ENCODE data around the gene EME2. TPM values are rescaled to one million over a fixed set of nuclear protein-coding genes. Genes with fewer than 3 reads are reported as not detected.
"Not testable (repeated sequence)": the region's sequence is repeated elsewhere in the genome, so short reads cannot be mapped to it uniquely, and the experiment has no call there.

EME2 gene
- total and polyA plus RNA-seq, 10 donors, result 5.1 to 41.3 (median 27.4) TPM

DNA sequence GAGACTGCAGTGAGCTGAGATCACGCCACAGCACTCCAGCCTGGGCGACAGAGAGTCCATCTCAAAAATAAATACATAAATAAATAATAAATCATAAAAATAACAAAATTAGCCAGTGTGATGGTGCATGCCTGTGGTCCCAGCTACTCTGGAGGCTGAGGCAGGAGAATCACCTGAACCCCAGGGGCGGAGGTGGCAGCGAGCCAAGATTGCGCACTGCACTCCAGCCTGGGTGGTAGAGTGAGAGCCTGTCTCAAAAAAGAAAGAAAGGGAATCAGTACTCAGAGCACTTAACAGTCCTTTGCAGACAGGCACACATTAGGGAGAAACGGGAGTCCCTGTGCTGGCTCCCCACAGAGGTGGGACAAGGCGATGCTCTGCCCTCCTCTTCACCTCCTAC lies 41.5 kb upstream of the EME2 start:
- 92 to 98% (median 95%) methylated on average over 7 of the region's 7 CpGs for WGBS, 5 donors
- no peak overlapping the region for H3K4me3 ChIP-seq
- H3K27ac ChIP-seq, result peak overlapping the region in 1 of 8 donors; percentile 13
- peaks cover 0 to 18% (median 0%) of the 10 kb centered on the region in 6 donors for H3K4me1 ChIP-seq
- no peaks in the 10 kb centered on the region for H3K27me3 ChIP-seq (replicated peaks in 1 of 7)
- peaks cover 0 to 92% (median 73%) of the 10 kb centered on the region in 6 donors for H3K36me3 ChIP-seq
- TF ChIP-seq, protein P1, sequence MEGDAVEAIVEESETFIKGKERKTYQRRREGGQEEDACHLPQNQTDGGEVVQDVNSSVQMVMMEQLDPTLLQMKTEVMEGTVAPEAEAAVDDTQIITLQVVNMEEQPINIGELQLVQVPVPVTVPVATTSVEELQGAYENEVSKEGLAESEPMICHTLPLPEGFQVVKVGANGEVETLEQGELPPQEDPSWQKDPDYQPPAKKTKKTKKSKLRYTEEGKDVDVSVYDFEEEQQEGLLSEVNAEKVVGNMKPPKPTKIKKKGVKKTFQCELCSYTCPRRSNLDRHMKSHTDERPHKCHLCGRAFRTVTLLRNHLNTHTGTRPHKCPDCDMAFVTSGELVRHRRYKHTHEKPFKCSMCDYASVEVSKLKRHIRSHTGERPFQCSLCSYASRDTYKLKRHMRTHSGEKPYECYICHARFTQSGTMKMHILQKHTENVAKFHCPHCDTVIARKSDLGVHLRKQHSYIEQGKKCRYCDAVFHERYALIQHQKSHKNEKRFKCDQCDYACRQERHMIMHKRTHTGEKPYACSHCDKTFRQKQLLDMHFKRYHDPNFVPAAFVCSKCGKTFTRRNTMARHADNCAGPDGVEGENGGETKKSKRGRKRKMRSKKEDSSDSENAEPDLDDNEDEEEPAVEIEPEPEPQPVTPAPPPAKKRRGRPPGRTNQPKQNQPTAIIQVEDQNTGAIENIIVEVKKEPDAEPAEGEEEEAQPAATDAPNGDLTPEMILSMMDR (IDR thresholded peaks at IDR 0.05 in 8 of 11, conservative IDR thresholded peaks at IDR 0.05 in 3 of 11), result no peak
- no peak for TF ChIP-seq POLR2A (IDR thresholded peaks at IDR 0.05)
- TF ChIP-seq POLR2AphosphoS5 (IDR thresholded peaks at IDR 0.05), result no peak
- intact Hi-C loops (cut with DNase I; ENCODE audit: low total_unique reads), result no loop called here
- H3K9me3 ChIP-seq, result no peaks in the 10 kb centered on the region
- no peak for DNase-seq

DNA sequence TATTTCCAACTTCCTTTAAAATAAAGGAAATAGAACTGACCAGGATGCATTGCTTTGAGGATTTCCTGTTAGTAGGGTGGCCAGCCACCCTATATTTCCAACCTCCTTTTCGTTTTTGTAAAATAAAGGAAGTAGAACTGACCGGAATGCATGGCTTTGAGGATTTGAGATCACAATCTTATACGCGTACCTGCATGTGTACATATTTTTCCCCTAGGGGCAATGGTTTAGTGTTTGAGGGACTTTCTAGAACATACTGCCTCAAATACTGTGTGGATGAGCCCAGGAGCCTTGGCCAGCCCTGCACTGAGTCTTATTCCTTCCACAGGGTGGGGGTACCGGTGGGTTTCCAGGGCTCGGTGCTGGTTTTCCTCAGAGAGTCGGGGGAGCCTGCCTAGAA lies 41.0 kb upstream of the EME2 start:
- H3K4me3 ChIP-seq, result no peak overlapping the region
- intact Hi-C loops (cut with DNase I; ENCODE audit: low total_unique reads), result no loop called here
- peaks cover 0 to 87% (median 68%) of the 10 kb centered on the region in 6 donors for H3K36me3 ChIP-seq
- 61 to 75% (median 73%) methylated on average over 6 to 7 of the region's 7 CpGs for WGBS, 5 donors
- H3K4me1 ChIP-seq, result peaks cover 0 to 13% (median 0%) of the 10 kb centered on the region in 6 donors
- H3K27me3 ChIP-seq (replicated peaks in 1 of 7), result no peaks in the 10 kb centered on the region
- TF ChIP-seq POLR2AphosphoS5 (IDR thresholded peaks at IDR 0.05) (no peak), POLR2A (IDR thresholded peaks at IDR 0.05) (no peak)
- TF ChIP-seq, protein P1 (IDR thresholded peaks at IDR 0.05 in 8 of 11, conservative IDR thresholded peaks at IDR 0.05 in 3 of 11), result no peak
- no peak for DNase-seq
- H3K9me3 ChIP-seq, result no peaks in the 10 kb centered on the region
- H3K27ac ChIP-seq, result peak overlapping the region in 1 of 8 donors; percentile 13

DNA sequence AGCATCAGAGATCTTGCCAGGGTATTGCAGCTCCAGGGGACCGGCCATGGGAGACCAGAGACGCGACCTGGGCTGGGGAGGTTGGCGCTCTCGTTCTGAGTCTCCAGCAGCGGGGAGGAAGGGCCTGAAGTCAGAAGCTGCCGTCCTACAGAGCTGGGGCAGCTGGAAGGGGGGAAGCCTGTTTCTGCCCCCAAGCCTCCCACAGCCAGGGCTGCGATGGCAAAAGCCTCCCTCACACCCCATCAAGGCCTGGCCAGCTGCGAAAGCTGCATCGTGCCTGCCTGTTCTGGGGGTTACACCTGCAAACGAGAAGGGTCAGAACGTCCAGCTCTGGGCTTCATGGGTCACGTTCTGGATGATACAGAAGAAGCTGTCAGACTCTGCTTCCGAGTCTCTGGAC lies 40.5 kb upstream of the EME2 start:
- no peak for DNase-seq
- H3K27me3 ChIP-seq (replicated peaks in 1 of 7), result no peaks in the 10 kb centered on the region
- peaks cover 0 to 82% (median 68%) of the 10 kb centered on the region in 6 donors for H3K36me3 ChIP-seq
- 89 to 98% (median 91%) methylated on average over 6 to 14 of the region's 14 CpGs for WGBS, 5 donors
- TF ChIP-seq POLR2AphosphoS5 (IDR thresholded peaks at IDR 0.05) (no peak), POLR2A (IDR thresholded peaks at IDR 0.05) (no peak)
- TF ChIP-seq, protein P1 (IDR thresholded peaks at IDR 0.05 in 8 of 11, conservative IDR thresholded peaks at IDR 0.05 in 3 of 11), result no peak
- H3K9me3 ChIP-seq, result no peaks in the 10 kb centered on the region
- H3K4me1 ChIP-seq, result peaks cover 0 to 9% (median 0%) of the 10 kb centered on the region in 6 donors
- H3K4me3 ChIP-seq, result no peak overlapping the region
- H3K27ac ChIP-seq, result peak overlapping the region in 1 of 8 donors; percentile 13
- intact Hi-C loops (cut with DNase I; ENCODE audit: low total_unique reads), result no loop called here

DNA sequence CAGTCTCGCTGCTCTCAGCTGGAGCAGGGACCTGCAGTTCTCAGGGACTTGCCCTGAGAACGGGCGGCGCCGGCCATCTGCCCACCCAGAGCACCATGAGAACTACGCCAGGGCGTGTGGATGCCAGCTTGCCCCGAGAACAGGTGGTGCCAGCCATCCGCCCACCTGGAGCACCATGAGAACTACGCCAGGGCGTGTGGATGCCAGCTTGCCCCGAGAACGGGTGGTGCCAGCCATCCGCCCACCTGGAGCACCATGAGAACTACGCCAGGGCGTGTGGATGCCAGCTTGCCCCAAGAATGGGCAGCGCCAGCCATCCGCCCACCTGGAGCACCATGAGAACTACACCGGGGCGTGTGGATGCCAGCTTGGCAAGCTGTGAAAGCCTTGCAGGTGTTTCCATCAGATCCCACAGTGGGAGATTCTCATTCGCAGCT lies 40.0 kb upstream of the EME2 start:
- H3K4me3 ChIP-seq; H3K9me3 ChIP-seq; H3K27me3 ChIP-seq (replicated peaks in 1 of 7); H3K27ac ChIP-seq; intact Hi-C loops (cut with DNase I; ENCODE audit: low total_unique reads); H3K4me1 ChIP-seq; DNase-seq: not testable (repeated sequence)
- H3K36me3 ChIP-seq, result peaks cover 0 to 77% (median 67%) of the 10 kb centered on the region in 6 donors
- WGBS, 5 donors, result 87 to 98% (median 96%) methylated on average over 8 to 21 of the region's 21 CpGs

DNA sequence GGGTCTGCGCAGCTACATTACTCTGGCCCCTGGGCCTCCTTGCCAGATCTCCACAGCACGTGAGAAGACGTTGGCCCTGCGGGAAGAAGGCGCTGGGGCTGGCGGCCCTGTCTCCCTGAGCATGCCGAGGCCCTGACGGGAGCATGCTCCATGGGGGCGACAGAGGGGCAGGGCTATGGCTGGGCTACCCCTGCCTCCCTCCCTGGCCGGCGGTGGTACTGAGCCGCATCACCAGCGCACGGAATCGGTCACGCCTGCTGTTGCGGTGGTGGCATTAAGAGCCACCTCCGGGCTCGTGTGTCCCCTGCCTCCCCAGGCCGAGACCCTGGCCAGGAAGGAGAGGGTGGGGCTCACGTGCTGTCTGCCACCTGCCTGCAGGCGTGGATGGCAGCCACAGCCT lies 38.5 kb upstream of the EME2 start:
- Histone ChIP-seq H3K27ac (no peak overlapping the region), H3K27me3 (replicated peaks in 1 of 7) (no peaks in the 10 kb centered on the region), H3K9me3 (no peaks in the 10 kb centered on the region), H3K4me1 (peaks cover 0 to 9% (median 0%) of the 10 kb centered on the region in 6 donors), H3K4me3 (no peak overlapping the region), H3K36me3 (peaks cover 0 to 61% (median 54%) of the 10 kb centered on the region in 6 donors)
- intact Hi-C loops (cut with DNase I; ENCODE audit: low total_unique reads), result no loop called here
- DNase-seq, result no peak
- TF ChIP-seq, protein P1 (IDR thresholded peaks at IDR 0.05 in 8 of 11, conservative IDR thresholded peaks at IDR 0.05 in 3 of 11), result no peak
- no peak for TF ChIP-seq POLR2A (IDR thresholded peaks at IDR 0.05)
- no peak for TF ChIP-seq POLR2AphosphoS5 (IDR thresholded peaks at IDR 0.05)
- 95 to 97% (median 97%) methylated on average over 5 to 22 of the region's 22 CpGs for WGBS, 5 donors

All from spleen (tissue), 11 donors.